GM12878 (cell line): ENCODE data around the gene SLCO2A1. TPM values are rescaled to one million over a fixed set of nuclear protein-coding genes. Genes with fewer than 3 reads are reported as not detected.

Experiments used
- ATAC-seq: fragments of 200-7000 bp; cut with Tn5 transposase; 3 replicates; pipeline ENCODE4 v1.9.1; 2020; ENCODE audit warnings: mild to moderate bottlenecking, moderate library complexity
- BruUV-seq: library from RNA; stranded (reverse); fragments of 400-500 nt; replicated peaks from 2 replicates; lab custom pipeline; 2021; lab: Mats Ljungman, UMichigan
- CTCF ChIA-PET: fragments of 300-600 bp; sonication (Branson Sonifier 250); formaldehyde crosslinking; extraction: SDS; loops from one replicate; lab custom pipeline; 2021; ENCODE audit warnings: inconsistent platforms; lab: Yijun Ruan, JAX
- POLR2A ChIA-PET: fragments of 350-600 bp; formaldehyde crosslinking; extraction: SDS; loops from one replicate; lab custom pipeline; 2021; ENCODE audit warnings: inconsistent platforms; lab: Charles Lee
- RAD21 ChIA-PET: fragments of 300-600 bp; sonication (Branson Sonifier 250); formaldehyde crosslinking; loops from one replicate; lab custom pipeline; 2023; ENCODE audit warnings: antibody characterized with exemption; ENCODE audit not compliant: unreplicated experiment; lab: Charles Lee
- SMC1A ChIA-PET: fragments of 300-600 bp; sonication (Branson Sonifier 250); formaldehyde crosslinking; loops from one replicate; lab custom pipeline; 2023; ENCODE audit not compliant: unreplicated experiment, uncharacterized antibody; lab: Charles Lee
- DNase-seq: peaks from one replicate; pipeline ENCODE4 v3.0.0-alpha.2; 2011; ENCODE audit warnings: low read depth, low spot score
- FAIRE-seq: peaks from 3 replicates; lab custom pipeline; 2011; peaks lifted over from hg19 to GRCh38; lab: Jason Lieb, UNC
- H2AFZ ChIP-seq: 2 replicates; pipeline ENCODE4 v1.6.0; 2011; ENCODE audit warnings: low read depth, low read length, control low read depth; ENCODE audit not compliant: control insufficient read depth
- H3K27ac ChIP-seq: 2 replicates; pipeline ENCODE4 v1.5.1; 2011; ENCODE audit warnings: control low read depth; ENCODE audit not compliant: control insufficient read depth, insufficient read depth
- H3K27me3 ChIP-seq, 2 experiments: replicated peaks in 1 of 2; 2 replicates each; pipeline versions ENCODE4 v1.6.0 to v1.6.1; 2011; ENCODE audit warnings: low read length in 1 of 2; ENCODE audit not compliant: control insufficient read depth in 2 of 2, insufficient read depth in 2 of 2
- H3K36me3 ChIP-seq, 2 experiments: 2 replicates each; pipeline ENCODE4 v1.5.1; 2011; ENCODE audit warnings: low read length in 1 of 2; ENCODE audit not compliant: control insufficient read depth in 2 of 2, insufficient read depth in 2 of 2
- H3K4me1 ChIP-seq: 2 replicates; pipeline ENCODE4 v1.6.1; 2011; ENCODE audit warnings: mild to moderate bottlenecking, low read length, moderate library complexity, mixed read lengths; ENCODE audit not compliant: control insufficient read depth, insufficient read depth
- H3K4me2 ChIP-seq: 2 replicates; pipeline ENCODE4 v1.6.0; 2011; ENCODE audit warnings: control low read depth; ENCODE audit not compliant: control insufficient read depth, insufficient read depth
- H3K4me3 ChIP-seq: fragments of 200-600 bp; sonication (generic); 2 replicates; pipeline ENCODE4 v1.5.1; 2016
- H3K79me2 ChIP-seq: 2 replicates; pipeline ENCODE4 v1.6.0; 2011; ENCODE audit warnings: low read length; ENCODE audit not compliant: control insufficient read depth, insufficient read depth
- H3K9ac ChIP-seq: 2 replicates; pipeline ENCODE4 v1.8.0; 2011; ENCODE audit warnings: low read length, control low read depth, mixed read lengths; ENCODE audit not compliant: control insufficient read depth, insufficient read depth
- H3K9me3 ChIP-seq: replicated peaks from 3 replicates; pipeline ENCODE4 v1.5.1; 2011; ENCODE audit warnings: mild to moderate bottlenecking, low read length; ENCODE audit not compliant: control insufficient read depth, insufficient read depth
- H4K20me1 ChIP-seq: 2 replicates; pipeline ENCODE4 v1.6.0; 2011; ENCODE audit not compliant: control insufficient read depth, insufficient read depth
- CHD2 ChIP-seq: IDR thresholded peaks from 2 replicates; pipeline ENCODE4 v1.6.1; 2011; ENCODE audit warnings: low read depth, low read length, improper control_type of control experiment, borderline replicate concordance
- HCFC1 ChIP-seq: fragments of 150-350 bp; IDR thresholded peaks from 2 replicates; pipeline ENCODE4 v1.6.1; 2014; ENCODE audit warnings: low read length
- IKZF2 ChIP-seq, 2 experiments: fragments of 450-650 bp; IDR thresholded peaks; 2 replicates each; pipeline ENCODE4 v1.6.1; 2017; ENCODE audit warnings: mild to moderate bottlenecking in 2 of 2, moderate library complexity in 2 of 2
- NFYB ChIP-seq: IDR thresholded peaks from 2 replicates; pipeline ENCODE4 v1.6.1; 2011; ENCODE audit warnings: low read depth, mild to moderate bottlenecking, low read length, improper control_type of control experiment, moderate library complexity; ENCODE audit not compliant: insufficient read depth
- NKRF ChIP-seq: fragments of 450-650 bp; conservative IDR thresholded peaks from 2 replicates; pipeline ENCODE4 v1.6.1; 2017; ENCODE audit warnings: mild to moderate bottlenecking, moderate library complexity
- POLR2AphosphoS5 ChIP-seq: IDR thresholded peaks from 2 replicates; pipeline ENCODE4 v1.6.1; 2011; ENCODE audit warnings: mild to moderate bottlenecking, low read length, inconsistent platforms
- RBBP5 ChIP-seq: fragments of 200-600 bp; sonication (generic); conservative IDR thresholded peaks from 2 replicates; pipeline ENCODE4 v1.6.1; 2016
- SKIL ChIP-seq: fragments of 450-650 bp; IDR thresholded peaks from 2 replicates; pipeline ENCODE4 v1.6.1; 2017; ENCODE audit warnings: mild to moderate bottlenecking, low read depth, inconsistent platforms; ENCODE audit not compliant: poor library complexity, severe bottlenecking
- SMARCA5 ChIP-seq: fragments of 450-650 bp; IDR thresholded peaks from 2 replicates; pipeline ENCODE4 v1.6.1; 2017; ENCODE audit warnings: mild to moderate bottlenecking
- TAF1 ChIP-seq: IDR thresholded peaks from 2 replicates; pipeline ENCODE4 v1.6.1; 2011; ENCODE audit warnings: mild to moderate bottlenecking, low read depth, low read length, borderline replicate concordance
- ZBTB4 ChIP-seq: fragments of 450-650 bp; formaldehyde crosslinking; IDR thresholded peaks from 2 replicates; pipeline ENCODE4 v1.4.0; 2022; ENCODE audit warnings: mild to moderate bottlenecking, moderate library complexity
- ZNF207 ChIP-seq: fragments of 450-650 bp; IDR thresholded peaks from 2 replicates; pipeline ENCODE4 v1.6.1; 2014; ENCODE audit warnings: antibody characterized with exemption, mild to moderate bottlenecking, borderline replicate concordance
- ZNF592 ChIP-seq: fragments of 450-650 bp; IDR thresholded peaks from 2 replicates; pipeline ENCODE4 v1.6.1; 2017; ENCODE audit warnings: mild to moderate bottlenecking, moderate library complexity
- ZNF622 ChIP-seq: fragments of 450-650 bp; IDR thresholded peaks from 2 replicates; pipeline ENCODE4 v1.6.1; 2017; ENCODE audit warnings: mild to moderate bottlenecking, inconsistent platforms
- WGBS: methylation state at CpG from one replicate; pipeline ENCODE4 v1.1.6; 2016; ENCODE audit warnings: low lambda C conversion rate; ENCODE audit not compliant: insufficient replicate concordance, insufficient coverage; ENCODE audit errors: missing lambda C conversion rate; 5-methylcytosine and 5-hydroxymethylcytosine counted together
- in situ Hi-C: fragments of 300-500 bp; cut with MboI; formaldehyde crosslinking; loops from 9 replicates; pipeline ENCODE4 v1.14.3; 2018; ENCODE audit warnings: mixed read lengths
- intact Hi-C: fragments of 100-400 bp; cut with micrococcal nuclease; formaldehyde crosslinking; loops from one replicate; pipeline ENCODE4 v1.14.2; 2022; ENCODE audit not compliant: unreplicated experiment
- polyA plus RNA-seq, 11 experiments: library from polyadenylated mRNA; depleted of rRNA in 4 of 11; unstranded in 6 of 11; stranded (reverse) in 5 of 11; fragments of >200 nt; fragmentation: Nextera tagmentation in 4 of 11; fragmentation: Illumina TruSeq in 1 of 11; extraction: Ambion mirVana in 4 of 11; extraction: Trizol in 1 of 11; gene quantifications; 1 replicate in 1 of 11; 2 replicates in 10 of 11; pipeline versions ENCODE4 v1.2.1 to v1.2.3, GENCODE V29; 2011 to 2016; ENCODE audit warnings: inconsistent platforms in 2 of 11, missing spikeins in 2 of 11, low read depth in 1 of 11
- total RNA-seq, 4 experiments: library from RNA; depleted of rRNA in 3 of 4; stranded (reverse); fragments of >200 nt in 3 of 4; fragmentation: Illumina TruSeq in 1 of 4; extraction: Trizol in 1 of 4; gene quantifications; 2 replicates each; pipeline versions ENCODE4 v1.2.1 to v1.2.3, GENCODE V29; 2013 to 2021

Gene SLCO2A1
- total and polyA plus RNA-seq, 10 of the 15 experiments (the other 5 are each of a cell fraction or from before 2014, with no cell fraction given), result 0.05 TPM; not detected in 9

GRCh38 chr3:133944181-133944580 is 85.5 kb downstream of the SLCO2A1 start:
- Histone ChIP-seq H2AFZ (no peak overlapping the region), H3K36me3 (no peaks in the 10 kb centered on the region; a peak in 1 of 4 replicates), H3K27ac (no peak overlapping the region), H3K9me3 (no peaks in the 10 kb centered on the region), H3K27me3 (no peaks in the 10 kb centered on the region; a peak in 2 of 4 replicates), H4K20me1 (no peaks in the 10 kb centered on the region), H3K4me2 (no peak overlapping the region), H3K4me3 (no peak overlapping the region), H3K4me1 (no peaks in the 10 kb centered on the region), H3K9ac (no peak overlapping the region), H3K79me2 (no peaks in the 10 kb centered on the region)
- SMC1A ChIA-PET, result no interaction called here
- in situ Hi-C loops, result no loop called here
- intact Hi-C loops, result no loop called here
- CTCF ChIA-PET, result no interaction called here
- 0% methylated on average over 2 of the region's 2 CpGs for WGBS
- FAIRE-seq, result no peak
- no peak for ATAC-seq
- RAD21 ChIA-PET, result no interaction called here
- POLR2A ChIA-PET, result no interaction called here
- BruUV-seq, result no TSS peak
- DNase-seq, result no peak
- TF ChIP-seq TAF1 (no peak), ZNF592 (no peak), NFYB (no peak), CHD2 (no peak), HCFC1 (no peak), SMARCA5 (no peak), ZNF207 (no peak), IKZF2 (IDR thresholded peaks at IDR 0.05) (no peak), ZNF622 (no peak), ZBTB4 (no peak), SKIL (no peak), NKRF (no peak), RBBP5 (no peak), POLR2AphosphoS5 (no peak)
